ENCODE results near the gene SLC2A3. TPM values are rescaled to one million over a fixed set of nuclear protein-coding genes. Genes with fewer than 3 reads are reported as not detected.
"Not testable (repeated sequence)": the region's sequence is repeated elsewhere in the genome, so short reads cannot be mapped to it uniquely, and the experiment has no call there.

Gene SLC2A3
- total RNA-seq, 4 donors from 2014 or later: 0.80 to 10.2 (median 8.1) TPM

- peaks cover 0 to 4% (median 0%) of the 10 kb centered on the region in 4 donors for H3K36me3 ChIP-seq
- no peaks in the 10 kb centered on the region for H3K4me1 ChIP-seq
- DNase-seq: no peak
- 24 to 59% methylated on average over 1 to 33 of the region's 38 CpGs for WGBS, 2 donors (ENCODE audit: low coverage in 1 of 2)
- H3K9me3 ChIP-seq: no peaks in the 10 kb centered on the region
- H3K27ac ChIP-seq: no peak overlapping the region
- H3K4me3 ChIP-seq: no peak overlapping the region
- TF ChIP-seq CTCF (IDR thresholded peaks at IDR 0.05) (no peak), POLR2AphosphoS5 (IDR thresholded peaks at IDR 0.05) (no peak), POLR2A (IDR thresholded peaks at IDR 0.05) (no peak)
- intact Hi-C loops (cut with DNase I; ENCODE audit: low total_unique reads): no loop called here
- no peaks in the 10 kb centered on the region for H3K27me3 ChIP-seq
- in situ Hi-C loops (cut with MboI; ENCODE audit: low pct_ligation_motif_present in 1 of 4, low pct_unique_long_range_greater_than_20kb in 1 of 4, low sequenced_read_pairs in 3 of 4): no loop called here
Observed at GRCh38 chr12:7915661-7916403, 20.2 kb downstream of the SLC2A3 start.

GRCh38 chr12:7910106-7910505, 25.9 kb downstream of the SLC2A3 start:
- H3K27ac ChIP-seq; H3K4me1 ChIP-seq; in situ Hi-C loops (cut with MboI; ENCODE audit: low pct_ligation_motif_present in 1 of 4, low pct_unique_long_range_greater_than_20kb in 1 of 4, low sequenced_read_pairs in 3 of 4); H3K9me3 ChIP-seq; intact Hi-C loops (cut with DNase I; ENCODE audit: low total_unique reads); H3K36me3 ChIP-seq; H3K4me3 ChIP-seq; DNase-seq; H3K27me3 ChIP-seq: not testable (repeated sequence)
- WGBS, 2 donors (ENCODE audit: low coverage in 1 of 2): 72 to 90% methylated on average over 2 to 7 of the region's 7 CpGs

GRCh38 chr12:7907009-7907408, 29.0 kb downstream of the SLC2A3 start:
- TF ChIP-seq CTCF (IDR thresholded peaks at IDR 0.05): peak in 4 of 5 experiments; percentile 21 to 36 (median 24)
- no peak for TF ChIP-seq POLR2AphosphoS5 (IDR thresholded peaks at IDR 0.05)
- no peak for TF ChIP-seq POLR2A (IDR thresholded peaks at IDR 0.05)
- 30% methylated on average over 3 of the region's 3 CpGs; no CpG with 5 or more reads in 1 of the 2 donors for WGBS, 2 donors (ENCODE audit: low coverage in 1 of 2)

GRCh38 chr12:7906303-7906702, 29.7 kb downstream of the SLC2A3 start:
- H3K4me1 ChIP-seq; H3K27me3 ChIP-seq; H3K27ac ChIP-seq; H3K4me3 ChIP-seq; DNase-seq; H3K36me3 ChIP-seq; H3K9me3 ChIP-seq; intact Hi-C loops (cut with DNase I; ENCODE audit: low total_unique reads): not testable (repeated sequence)
- in situ Hi-C loops (cut with MboI; ENCODE audit: low pct_ligation_motif_present in 1 of 4, low pct_unique_long_range_greater_than_20kb in 1 of 4, low sequenced_read_pairs in 3 of 4): loop anchor here in 1 of 4 donors (5.0 kb wide), 1 partner anchor 109 kb away; no protein-coding TSS in a partner anchor
- 77 to 78% methylated on average over 1 to 4 of the region's 4 CpGs for WGBS, 2 donors (ENCODE audit: low coverage in 1 of 2)

More at GRCh38 chr12:7907009-7907408, 29.0 kb downstream of the SLC2A3 start:
- peak; percentile 33 for DNase-seq
- intact Hi-C loops (cut with DNase I; ENCODE audit: low total_unique reads) (no loop called here), in situ Hi-C loops (cut with MboI; ENCODE audit: low pct_ligation_motif_present in 1 of 4, low pct_unique_long_range_greater_than_20kb in 1 of 4, low sequenced_read_pairs in 3 of 4) (loop anchor here in 1 of 4 donors (5.0 kb wide), 1 partner anchor 110 kb away; no protein-coding TSS in a partner anchor)
- Histone ChIP-seq H3K9me3 (no peaks in the 10 kb centered on the region), H3K36me3 (no peaks in the 10 kb centered on the region), H3K4me3 (no peak overlapping the region), H3K4me1 (peaks cover 0 to 7% (median 0%) of the 10 kb centered on the region in 4 donors), H3K27me3 (no peaks in the 10 kb centered on the region), H3K27ac (no peak overlapping the region)

- H3K27ac ChIP-seq; DNase-seq; H3K4me1 ChIP-seq; intact Hi-C loops (cut with DNase I; ENCODE audit: low total_unique reads); H3K27me3 ChIP-seq; H3K9me3 ChIP-seq; H3K4me3 ChIP-seq; H3K36me3 ChIP-seq: not testable (repeated sequence)
- in situ Hi-C loops (cut with MboI; ENCODE audit: low pct_ligation_motif_present in 1 of 4, low pct_unique_long_range_greater_than_20kb in 1 of 4, low sequenced_read_pairs in 3 of 4): loop anchor here in 1 of 4 donors (5.0 kb wide), 1 partner anchor 108 kb away; no protein-coding TSS in a partner anchor
- WGBS, 2 donors (ENCODE audit: low coverage in 1 of 2): 49 to 57% methylated on average over 2 to 5 of the region's 5 CpGs
Observed at GRCh38 chr12:7905600-7906125, 30.3 kb downstream of the SLC2A3 start.

Data from transverse colon (tissue), 4 donors.